ENCODE data around the gene IL1RL1. TPM values are rescaled to one million over a fixed set of nuclear protein-coding genes. Genes with fewer than 3 reads are reported as not detected.

IL1RL1 gene
- total RNA-seq, 2 donors from 2014 or later, result 12.5 to 15.3 TPM

GRCh38 chr2:102276549-102277201 lies 34.7 kb upstream of the IL1RL1 start:
- 91 to 93% methylated on average over 2 of the region's 2 CpGs for WGBS, 2 donors
- TF ChIP-seq POLR2A (IDR thresholded peaks at IDR 0.05), result no peak
- TF ChIP-seq, protein P1, sequence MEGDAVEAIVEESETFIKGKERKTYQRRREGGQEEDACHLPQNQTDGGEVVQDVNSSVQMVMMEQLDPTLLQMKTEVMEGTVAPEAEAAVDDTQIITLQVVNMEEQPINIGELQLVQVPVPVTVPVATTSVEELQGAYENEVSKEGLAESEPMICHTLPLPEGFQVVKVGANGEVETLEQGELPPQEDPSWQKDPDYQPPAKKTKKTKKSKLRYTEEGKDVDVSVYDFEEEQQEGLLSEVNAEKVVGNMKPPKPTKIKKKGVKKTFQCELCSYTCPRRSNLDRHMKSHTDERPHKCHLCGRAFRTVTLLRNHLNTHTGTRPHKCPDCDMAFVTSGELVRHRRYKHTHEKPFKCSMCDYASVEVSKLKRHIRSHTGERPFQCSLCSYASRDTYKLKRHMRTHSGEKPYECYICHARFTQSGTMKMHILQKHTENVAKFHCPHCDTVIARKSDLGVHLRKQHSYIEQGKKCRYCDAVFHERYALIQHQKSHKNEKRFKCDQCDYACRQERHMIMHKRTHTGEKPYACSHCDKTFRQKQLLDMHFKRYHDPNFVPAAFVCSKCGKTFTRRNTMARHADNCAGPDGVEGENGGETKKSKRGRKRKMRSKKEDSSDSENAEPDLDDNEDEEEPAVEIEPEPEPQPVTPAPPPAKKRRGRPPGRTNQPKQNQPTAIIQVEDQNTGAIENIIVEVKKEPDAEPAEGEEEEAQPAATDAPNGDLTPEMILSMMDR (IDR thresholded peaks at IDR 0.05), result no peak
- intact Hi-C loops (cut with DNase I), result no loop called here

DNA sequence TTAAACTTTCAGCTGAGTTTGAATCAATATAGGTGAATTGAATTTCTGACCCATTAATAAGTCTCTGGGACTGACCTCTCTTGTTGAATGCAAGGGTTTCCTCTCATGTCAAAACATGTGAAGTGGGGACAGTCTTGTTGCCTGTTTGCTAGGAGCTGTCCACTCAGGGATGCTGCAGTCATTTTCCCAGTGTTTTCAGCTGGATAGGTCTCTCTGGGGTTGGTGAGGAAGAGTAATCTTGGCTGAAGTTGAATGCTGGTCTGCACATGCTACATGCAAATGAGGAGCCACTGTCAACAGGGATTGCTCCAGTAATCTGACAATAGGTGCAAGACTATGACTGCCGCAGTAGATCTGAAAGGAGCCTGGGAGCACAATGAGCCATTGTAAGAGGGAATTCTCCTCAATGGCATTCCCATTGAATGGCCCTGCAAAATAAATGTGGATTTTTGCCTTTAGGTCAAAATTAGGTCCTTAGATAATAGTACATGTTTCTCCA lies 34.1 kb upstream of the IL1RL1 start:
- DNase-seq (no peak), ATAC-seq (no peak)
- no peaks in the 10 kb centered on the region for H3K9me3 ChIP-seq
- intact Hi-C loops (cut with DNase I), result no loop called here
- WGBS, 2 donors, result 46 to 54% methylated on average over 1 of the region's 1 CpG
- no peaks in the 10 kb centered on the region for H3K4me1 ChIP-seq
- TF ChIP-seq, protein P1 (IDR thresholded peaks at IDR 0.05), result no peak
- no peak for TF ChIP-seq POLR2A (IDR thresholded peaks at IDR 0.05)
- H3K36me3 ChIP-seq (replicated peaks in 1 of 2; ENCODE audit: insufficient read depth in 1 of 2, low read depth in 2 of 2), result no peaks in the 10 kb centered on the region
- H3K27ac ChIP-seq, result no peak overlapping the region
- H3K27me3 ChIP-seq, result no peaks in the 10 kb centered on the region
- H3K4me3 ChIP-seq, result no peak overlapping the region

More at GRCh38 chr2:102276549-102277201, 34.7 kb upstream of the IL1RL1 start:
- no peak for DNase-seq
- no peaks in the 10 kb centered on the region for H3K9me3 ChIP-seq
- no peaks in the 10 kb centered on the region for H3K4me1 ChIP-seq
- H3K36me3 ChIP-seq (replicated peaks in 1 of 2; ENCODE audit: insufficient read depth in 1 of 2, low read depth in 2 of 2), result no peaks in the 10 kb centered on the region
- ATAC-seq, result no peak
- H3K27me3 ChIP-seq, result no peaks in the 10 kb centered on the region
- no peak overlapping the region for H3K27ac ChIP-seq
- H3K4me3 ChIP-seq, result no peak overlapping the region

- DNase-seq, result peak in 1 of 4 donors; percentile 34
- Histone ChIP-seq H3K27ac (no peak overlapping the region), H3K27me3 (no peaks in the 10 kb centered on the region), H3K36me3 (replicated peaks in 1 of 2; ENCODE audit: insufficient read depth in 1 of 2, low read depth in 2 of 2) (no peaks in the 10 kb centered on the region), H3K4me3 (no peak overlapping the region), H3K9me3 (no peaks in the 10 kb centered on the region), H3K4me1 (no peaks in the 10 kb centered on the region)
- intact Hi-C loops (cut with DNase I), result no loop called here
- ATAC-seq, result no peak
- 67 to 89% methylated on average over 3 of the region's 3 CpGs for WGBS, 2 donors
- TF ChIP-seq POLR2A (IDR thresholded peaks at IDR 0.05), result no peak
- TF ChIP-seq, protein P1 (IDR thresholded peaks at IDR 0.05), result no peak
Observed at GRCh38 chr2:102278720-102279390, 32.5 kb upstream of the IL1RL1 start.

DNA sequence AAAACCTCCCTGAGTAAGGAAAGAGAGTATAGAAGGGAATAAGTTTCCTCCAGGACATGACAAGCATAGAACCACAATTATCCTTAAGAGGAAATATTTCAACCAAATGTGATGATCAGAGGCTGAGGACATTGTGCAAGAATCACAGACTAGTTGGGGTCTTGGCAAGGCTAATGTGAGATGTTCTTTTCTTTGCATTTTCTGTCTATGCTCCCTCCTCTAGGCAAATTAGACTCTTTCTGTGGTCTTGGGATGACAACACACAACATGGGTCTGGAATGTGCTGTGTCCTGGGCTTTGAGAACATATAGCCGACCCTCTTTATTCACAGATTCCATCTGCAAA lies 32.0 kb upstream of the IL1RL1 start:
- no peak overlapping the region for H3K4me3 ChIP-seq
- DNase-seq (no peak), ATAC-seq (no peak)
- WGBS, 2 donors, result 36 to 63% methylated on average over 1 of the region's 1 CpG
- H3K27ac ChIP-seq, result no peak overlapping the region
- TF ChIP-seq, protein P1 (IDR thresholded peaks at IDR 0.05), result no peak
- no peak for TF ChIP-seq POLR2A (IDR thresholded peaks at IDR 0.05)
- H3K27me3 ChIP-seq, result no peaks in the 10 kb centered on the region
- intact Hi-C loops (cut with DNase I), result no loop called here
- H3K36me3 ChIP-seq (replicated peaks in 1 of 2; ENCODE audit: insufficient read depth in 1 of 2, low read depth in 2 of 2), result no peaks in the 10 kb centered on the region
- no peaks in the 10 kb centered on the region for H3K9me3 ChIP-seq
- no peaks in the 10 kb centered on the region for H3K4me1 ChIP-seq

All from body of pancreas (tissue), 4 donors.